Non-pigmented ciliary epithelial cell (primary cell): ENCODE measurements around the gene MINDY3.

Experiments
- DNase-seq: peaks from one replicate; pipeline ENCODE4 v3.0.0-alpha.2; 2010; ENCODE audit warnings: low read depth

MINDY3 gene

GRCh38 chr10:15805395-15806058, 54.8 kb downstream of the MINDY3 start:
- no peak for DNase-seq

DNA sequence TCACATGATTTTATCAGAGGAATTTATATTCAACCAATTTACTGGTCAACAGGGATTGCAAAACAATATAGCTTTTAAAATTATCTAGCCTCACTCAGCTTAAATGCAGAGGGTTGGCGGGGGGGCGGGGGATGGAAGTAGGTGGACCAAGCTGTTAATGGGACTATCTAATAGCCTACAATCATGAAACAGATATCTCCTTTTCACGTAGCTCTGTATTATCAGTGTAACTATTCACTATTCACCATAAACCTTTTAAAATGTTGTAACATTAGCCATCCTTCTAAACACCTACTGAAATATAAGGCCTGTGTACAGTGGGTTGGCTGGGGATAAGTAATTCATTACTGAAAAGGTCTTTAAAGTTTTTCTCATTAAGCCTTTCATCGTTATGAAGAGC, 56.2 kb downstream of the MINDY3 start:
- no peak for DNase-seq

- DNase-seq = no peak
Measured at GRCh38 chr10:15802375-15802949, 57.8 kb downstream of the MINDY3 start.

DNA sequence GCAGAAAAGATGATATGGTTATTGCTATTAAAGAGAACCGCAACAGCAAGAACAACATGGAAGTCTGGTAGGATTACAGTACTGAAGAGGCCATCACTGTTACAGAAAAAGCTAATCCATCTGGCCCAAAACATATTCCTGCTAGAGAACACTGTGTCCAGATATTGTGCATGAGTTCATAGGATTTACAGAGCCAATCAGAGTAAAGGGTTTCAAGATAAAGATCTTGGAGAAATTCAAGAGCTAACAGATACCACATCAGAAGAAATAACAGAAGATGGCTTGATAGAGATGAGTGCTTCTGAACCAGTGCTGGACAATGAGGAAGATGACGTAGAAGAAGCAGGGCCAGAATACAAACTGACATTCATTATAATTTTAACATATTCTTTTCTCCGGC, 58.7 kb downstream of the MINDY3 start:
- no peak for DNase-seq

GRCh38 chr10:15801147-15801546, 59.2 kb downstream of the MINDY3 start:
- DNase-seq = no peak

DNA sequence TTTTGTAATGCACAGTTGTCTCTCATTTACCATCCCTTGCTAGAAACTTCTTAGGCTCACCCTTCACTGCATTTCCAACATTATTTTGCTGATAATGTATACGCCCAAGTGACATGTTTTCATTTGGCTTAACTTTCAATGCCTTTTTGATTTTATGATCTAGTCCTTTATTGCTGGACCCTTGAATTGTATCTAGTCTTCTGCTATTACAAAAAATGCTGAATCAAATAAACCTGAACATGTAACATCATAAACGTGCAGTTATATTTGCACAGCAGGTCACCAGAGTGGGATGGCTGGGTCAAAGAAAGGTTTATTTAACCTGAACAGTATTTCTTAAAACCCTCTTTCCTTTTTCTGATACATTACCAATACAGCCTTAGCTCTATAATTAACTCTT, 63.0 kb downstream of the MINDY3 start:
- DNase-seq = no peak

GRCh38 chr10:15796762-15797161, 63.5 kb downstream of the MINDY3 start:
- no peak for DNase-seq

DNA sequence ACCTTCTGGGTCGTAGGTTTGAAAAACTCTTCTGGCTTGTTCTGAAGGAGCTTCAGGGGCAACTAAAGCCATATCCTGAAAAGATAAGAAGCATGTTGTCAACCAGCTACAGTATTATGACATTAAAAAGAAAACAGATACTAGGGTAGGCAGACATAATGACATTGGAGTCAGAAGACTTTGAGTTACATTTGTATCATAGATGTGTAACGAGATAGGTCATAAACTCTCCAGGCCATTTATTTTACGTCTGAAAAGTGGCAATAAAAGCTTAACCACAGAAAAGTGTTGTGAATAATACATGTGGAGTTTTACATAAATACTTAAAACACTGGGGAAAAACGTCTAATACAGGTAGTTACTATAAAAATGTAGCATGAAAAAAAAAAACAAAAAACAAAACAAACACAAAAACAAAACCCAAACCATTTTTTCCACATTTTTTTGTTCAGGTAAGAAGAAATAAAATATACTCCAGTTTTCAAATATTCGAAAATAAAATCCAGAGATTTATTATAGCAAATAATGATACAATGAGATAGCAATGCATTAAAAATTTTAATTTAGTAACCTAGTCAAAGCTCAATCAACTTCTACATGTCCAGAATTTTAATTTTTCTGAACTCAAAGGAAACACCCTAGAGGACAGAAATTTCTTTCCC, 64.1 kb downstream of the MINDY3 start:
- DNase-seq = no peak

GRCh38 chr10:15795036-15795792, 65.1 kb downstream of the MINDY3 start:
- DNase-seq = no peak

GRCh38 chr10:15794569-15794968, 65.7 kb downstream of the MINDY3 start:
- no peak for DNase-seq

GRCh38 chr10:15793664-15794063, 66.6 kb downstream of the MINDY3 start:
- DNase-seq = no peak

GRCh38 chr10:15792777-15793176, 67.5 kb downstream of the MINDY3 start:
- no peak for DNase-seq

GRCh38 chr10:15791816-15792524, 68.3 kb downstream of the MINDY3 start:
- no peak for DNase-seq

GRCh38 chr10:15789793-15790525, 70.3 kb downstream of the MINDY3 start:
- peak; percentile 38 for DNase-seq

DNA sequence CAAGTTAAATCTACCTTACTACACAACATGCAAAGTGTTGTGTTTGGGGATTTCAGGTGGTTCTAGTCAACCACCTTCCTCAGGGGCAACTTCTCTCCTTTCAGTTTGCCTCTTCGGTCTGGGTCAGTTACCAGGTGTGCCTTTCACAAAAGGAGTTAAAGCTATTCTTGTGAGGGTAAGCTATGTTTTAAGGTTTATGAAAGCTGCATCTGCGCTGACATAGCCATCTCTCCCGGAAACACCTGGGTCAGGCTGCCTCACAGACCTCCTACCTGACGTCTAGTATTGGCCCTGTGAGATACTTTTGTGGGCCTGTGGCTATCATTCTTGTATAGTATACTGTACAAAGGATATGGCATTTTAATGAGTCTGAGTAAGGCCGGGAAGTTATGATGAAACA, 72.9 kb downstream of the MINDY3 start:
- DNase-seq = no peak

DNA sequence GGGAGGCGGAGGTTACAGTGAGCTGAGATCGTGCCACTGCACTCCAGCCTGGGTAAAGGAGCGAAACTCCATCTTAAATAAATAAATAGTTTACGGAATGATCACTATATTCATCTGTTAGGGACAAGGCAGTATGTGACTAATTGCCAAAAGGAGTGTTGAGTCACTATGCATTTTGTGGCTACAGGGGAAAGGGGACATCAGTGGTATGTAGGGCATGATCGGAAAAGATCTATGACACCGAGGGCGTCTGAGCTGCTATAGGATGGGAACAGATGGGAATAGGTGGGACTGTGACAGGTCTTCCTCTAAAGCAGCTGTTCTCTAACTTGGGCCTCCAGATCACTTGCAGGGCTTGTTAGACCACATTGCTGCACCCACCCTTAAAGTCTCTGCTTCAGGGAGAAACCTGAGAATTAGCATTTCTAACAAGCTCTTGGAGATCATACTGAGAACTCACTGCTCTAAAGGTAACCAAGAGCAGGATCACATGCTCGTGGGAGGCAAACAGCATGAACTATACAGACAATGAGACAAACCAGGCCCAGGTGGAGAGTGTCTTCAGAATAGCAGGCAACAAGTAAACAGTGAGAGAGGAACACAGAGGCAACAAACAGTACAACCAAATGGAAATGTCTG, 75.5 kb downstream of the MINDY3 start:
- DNase-seq = peak; percentile 18

DNA sequence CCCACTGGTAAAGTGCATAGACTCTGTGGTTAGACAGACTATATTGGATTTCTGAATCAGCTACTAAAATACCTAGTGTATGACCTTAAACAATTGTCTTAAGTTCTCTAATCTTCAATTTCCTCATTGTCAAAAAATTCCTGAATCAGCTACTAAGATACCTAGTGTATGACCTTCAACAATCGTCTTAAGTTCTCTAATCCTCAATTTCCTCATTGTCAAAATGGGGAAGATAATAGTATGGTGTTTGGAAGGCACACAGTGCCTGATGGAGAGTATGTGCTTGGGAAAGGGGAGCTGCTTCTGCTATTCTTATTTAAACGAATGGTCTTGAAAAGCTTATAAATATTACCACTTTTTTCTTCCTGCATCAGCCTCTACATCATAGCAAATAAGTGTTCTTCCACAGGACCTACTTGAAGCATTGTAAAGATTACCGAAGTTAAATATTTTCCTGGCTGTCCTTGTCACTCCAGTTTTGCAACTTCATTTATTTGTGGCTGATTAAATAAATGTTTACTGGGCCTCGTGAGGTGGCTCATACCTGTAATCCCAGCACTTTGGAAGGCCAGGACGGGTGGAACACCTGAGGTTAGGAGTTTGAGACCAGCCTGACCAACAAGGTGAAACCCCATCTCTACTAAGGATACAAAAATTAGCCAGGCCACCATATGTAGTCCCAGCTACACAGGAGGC, 76.2 kb downstream of the MINDY3 start:
- no peak for DNase-seq

- DNase-seq = no peak
Measured at GRCh38 chr10:15782851-15783250, 77.5 kb downstream of the MINDY3 start.

GRCh38 chr10:15781381-15781960, 78.8 kb downstream of the MINDY3 start:
- no peak for DNase-seq
